HepG2 (cell line): ENCODE measurements around the gene NUDT8. TPM values are rescaled to one million over a fixed set of nuclear protein-coding genes. Genes with fewer than 3 reads are reported as not detected.

Experiments used
- BCL6 ChIP-seq: IDR thresholded peaks from 2 replicates; pipeline ENCODE4 v1.6.1; 2016; ENCODE audit warnings: missing genetic modification reagents, missing compliant biosample characterization
- GABPB1 ChIP-seq: IDR thresholded peaks from 2 replicates; pipeline ENCODE4 v1.6.1; 2016; ENCODE audit warnings: mild to moderate bottlenecking, missing genetic modification reagents, moderate library complexity, missing compliant biosample characterization
- ISX ChIP-seq: sonication (generic); formaldehyde crosslinking; conservative IDR thresholded peaks from 2 replicates; pipeline ENCODE4 v1.5.0; 2020; ENCODE audit warnings: missing genetic modification reagents
- KAT7 ChIP-seq: IDR thresholded peaks from 2 replicates; pipeline ENCODE4 v1.6.1; 2018; ENCODE audit warnings: borderline replicate concordance, missing compliant biosample characterization
- KDM5B ChIP-seq: sonication (generic); formaldehyde crosslinking; IDR thresholded peaks from 2 replicates; pipeline ENCODE4 v1.4.0; 2020; ENCODE audit warnings: missing genetic modification reagents, mild to moderate bottlenecking, borderline replicate concordance
- KMT2A ChIP-seq: sonication (generic); formaldehyde crosslinking; IDR thresholded peaks from 2 replicates; pipeline ENCODE4 v1.4.0; 2020; ENCODE audit warnings: missing genetic modification reagents
- ONECUT2 ChIP-seq: sonication (generic); formaldehyde crosslinking; IDR thresholded peaks from 2 replicates; pipeline ENCODE4 v1.4.0; 2020; ENCODE audit warnings: missing genetic modification reagents
- SOX13 ChIP-seq, 3 experiments: fragments of 450-650 bp in 1 of 3; sonication (generic) in 1 of 3; formaldehyde crosslinking in 1 of 3; IDR thresholded peaks in 2 of 3; conservative IDR thresholded peaks in 1 of 3; 2 replicates each; pipeline versions ENCODE4 v1.5.0 to v1.6.1; 2016 to 2020; ENCODE audit warnings: antibody characterized with exemption in 1 of 3, mild to moderate bottlenecking in 1 of 3, missing compliant biosample characterization in 1 of 3, missing genetic modification reagents in 1 of 3, moderate library complexity in 1 of 3
- YEATS2 ChIP-seq: sonication (generic); formaldehyde crosslinking; IDR thresholded peaks from 2 replicates; pipeline ENCODE4 v1.4.0; 2020; ENCODE audit warnings: missing genetic modification reagents, borderline replicate concordance
- ZC3H13 ChIP-seq: sonication (generic); formaldehyde crosslinking; IDR thresholded peaks from 2 replicates; pipeline ENCODE4 v1.8.1; 2023; ENCODE audit warnings: mild to moderate bottlenecking, missing genetic modification reagents, moderate library complexity
- ZNF205 ChIP-seq: IDR thresholded peaks from 2 replicates; pipeline ENCODE4 v1.6.1; 2018; ENCODE audit warnings: missing biosample characterization, missing genetic modification reagents
- ZNF24 ChIP-seq: fragments of 450-650 bp; IDR thresholded peaks from 2 replicates; pipeline ENCODE4 v1.6.1; 2017; ENCODE audit warnings: antibody characterized with exemption, mild to moderate bottlenecking
- ZNF350 ChIP-seq: sonication (generic); formaldehyde crosslinking; IDR thresholded peaks from 2 replicates; pipeline ENCODE4 v1.4.0; 2020; ENCODE audit warnings: mild to moderate bottlenecking, low read depth, missing genetic modification reagents, borderline replicate concordance
- ZNF605 ChIP-seq: sonication (generic); formaldehyde crosslinking; IDR thresholded peaks from 2 replicates; pipeline ENCODE4 v1.8.0; 2022; ENCODE audit warnings: mild to moderate bottlenecking, missing genetic modification reagents
- ZNF629 ChIP-seq: sonication (generic); formaldehyde crosslinking; conservative IDR thresholded peaks from 2 replicates; pipeline ENCODE4 v1.5.0; 2020; ENCODE audit warnings: missing genetic modification reagents
- ZNF660 ChIP-seq: sonication (generic); formaldehyde crosslinking; IDR thresholded peaks from 2 replicates; pipeline ENCODE4 v1.5.1; 2020; ENCODE audit warnings: mild to moderate bottlenecking, low read depth, missing genetic modification reagents, borderline replicate concordance
- ZNF672 ChIP-seq: sonication (generic); formaldehyde crosslinking; IDR thresholded peaks from 2 replicates; pipeline ENCODE4 v1.8.1; 2022; ENCODE audit warnings: missing genetic modification reagents
- ZNF777 ChIP-seq: sonication (generic); formaldehyde crosslinking; IDR thresholded peaks from 2 replicates; pipeline ENCODE4 v1.4.0; 2020; ENCODE audit warnings: missing genetic modification reagents
- polyA plus RNA-seq, 8 experiments: library from polyadenylated mRNA; depleted of rRNA in 3 of 8; stranded (reverse) in 7 of 8; unstranded in 1 of 8; fragments of >200 nt; fragmentation: Illumina TruSeq in 4 of 8; extraction: Trizol in 4 of 8; gene quantifications; 2 replicates each; pipeline versions ENCODE4 v1.2.1 to v1.2.3, GENCODE V29; 2011 to 2016; ENCODE audit warnings: low read depth in 4 of 8, missing spikeins in 1 of 8, mixed read lengths in 1 of 8; ENCODE audit not compliant: insufficient read depth in 1 of 8
- total RNA-seq, 5 experiments: library from RNA; depleted of rRNA; stranded (reverse); fragments of >200 nt; fragmentation: Illumina TruSeq; extraction: Trizol; gene quantifications; 2 replicates each; pipeline ENCODE4 v1.2.3, GENCODE V29; 2016; ENCODE audit warnings: low read depth in 1 of 5
- TF ChIP-seq, protein P1 (sequence below), 2 experiments: sonication (generic) in 1 of 2; formaldehyde crosslinking in 1 of 2; IDR thresholded peaks; 2 replicates each; pipeline versions ENCODE4 v1.4.0 to v1.6.1; 2016 to 2020; ENCODE audit warnings: borderline replicate concordance in 1 of 2, low read depth in 1 of 2, mild to moderate bottlenecking in 1 of 2, missing genetic modification reagents in 1 of 2
- TF ChIP-seq, protein P2 (sequence below): sonication (generic); formaldehyde crosslinking; IDR thresholded peaks from 2 replicates; pipeline ENCODE4 v1.8.0; 2022; ENCODE audit warnings: missing genetic modification reagents, mild to moderate bottlenecking, moderate library complexity, borderline replicate concordance

NUDT8 gene
- total and polyA plus RNA-seq, 2 of the 13 experiments (the other 11 are each of a cell fraction or from before 2014, with no cell fraction given): 6.7 to 25.8 TPM

DNA sequence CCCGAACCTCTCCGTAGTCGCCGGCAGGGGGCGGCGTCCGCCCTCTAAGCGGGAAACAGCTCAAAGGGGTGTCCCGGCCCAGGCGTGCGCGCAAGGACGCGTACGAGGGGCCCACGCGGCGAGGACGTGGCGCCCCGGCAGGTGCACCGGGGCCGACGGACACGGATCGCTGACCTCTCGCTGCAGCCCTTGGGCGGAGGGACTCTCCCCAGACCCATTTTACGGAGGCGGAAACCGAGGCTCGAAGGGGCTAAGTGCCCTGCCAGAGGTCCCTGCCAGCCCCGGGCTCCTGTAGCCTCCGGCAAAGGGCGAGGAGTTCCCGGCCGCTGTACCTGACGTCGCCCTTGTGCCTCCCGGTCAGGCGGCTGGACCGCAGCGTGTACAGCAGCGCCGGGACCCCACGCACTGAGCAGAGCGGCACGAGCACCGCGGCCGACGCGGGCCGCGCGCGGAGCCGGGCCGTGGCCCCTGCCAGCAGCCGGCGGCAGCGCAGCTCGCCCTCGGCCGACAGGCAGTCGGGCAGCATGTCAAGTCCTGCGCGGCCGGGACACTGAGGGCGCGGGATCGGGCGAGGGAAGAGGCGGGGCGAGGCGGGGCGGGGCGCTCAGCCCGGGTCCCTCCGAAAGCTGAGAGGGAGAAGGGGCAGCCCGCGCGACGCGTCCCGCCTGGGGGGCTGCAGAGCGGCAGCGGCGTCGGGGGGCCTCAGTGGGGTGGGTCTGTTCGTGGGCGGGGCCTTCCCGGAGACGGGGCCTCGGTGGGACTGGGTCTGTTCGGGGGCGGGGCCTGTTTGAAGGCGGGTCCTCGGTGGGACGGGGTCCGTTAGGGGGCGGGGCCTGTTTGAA, at the start of gene NUDT8 (continued):
- TF ChIP-seq, protein P1, sequence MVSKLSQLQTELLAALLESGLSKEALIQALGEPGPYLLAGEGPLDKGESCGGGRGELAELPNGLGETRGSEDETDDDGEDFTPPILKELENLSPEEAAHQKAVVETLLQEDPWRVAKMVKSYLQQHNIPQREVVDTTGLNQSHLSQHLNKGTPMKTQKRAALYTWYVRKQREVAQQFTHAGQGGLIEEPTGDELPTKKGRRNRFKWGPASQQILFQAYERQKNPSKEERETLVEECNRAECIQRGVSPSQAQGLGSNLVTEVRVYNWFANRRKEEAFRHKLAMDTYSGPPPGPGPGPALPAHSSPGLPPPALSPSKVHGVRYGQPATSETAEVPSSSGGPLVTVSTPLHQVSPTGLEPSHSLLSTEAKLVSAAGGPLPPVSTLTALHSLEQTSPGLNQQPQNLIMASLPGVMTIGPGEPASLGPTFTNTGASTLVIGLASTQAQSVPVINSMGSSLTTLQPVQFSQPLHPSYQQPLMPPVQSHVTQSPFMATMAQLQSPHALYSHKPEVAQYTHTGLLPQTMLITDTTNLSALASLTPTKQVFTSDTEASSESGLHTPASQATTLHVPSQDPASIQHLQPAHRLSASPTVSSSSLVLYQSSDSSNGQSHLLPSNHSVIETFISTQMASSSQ (IDR thresholded peaks at IDR 0.05; ENCODE audit: low read depth): no peak
- TF ChIP-seq, protein P1 (CRISPR knock-in tag; IDR thresholded peaks at IDR 0.05; ENCODE audit: borderline replicate concordance): peak; percentile 30; the same call in 1 of the 2 replicates
- TF ChIP-seq SOX13 (IDR thresholded peaks at IDR 0.05) (no peak), SOX13 (CRISPR knock-in tag; conservative IDR thresholded peaks at IDR 0.05 in 1 of 2, IDR thresholded peaks at IDR 0.05 in 1 of 2) (0 out of 4 replicates have a peak, but pooled peaks of 1 of the 2 experiments have one; percentile 39), ZNF672 (CRISPR knock-in tag) (no peak), ZNF629 (CRISPR knock-in tag) (peak; percentile 98), KDM5B (peak; percentile 88), ISX (0 out of 2 replicates have a peak, but pooled peaks have one; percentile 70), ONECUT2 (no peak), ZNF777 (peak; percentile 89), BCL6 (CRISPR knock-in tag) (0 out of 2 replicates have a peak, but pooled peaks have one; percentile 37), GABPB1 (CRISPR knock-in tag) (peak; percentile 66; the same call in 1 of the 2 replicates), KAT7 (no peak; the same call in 1 of the 2 replicates), ZNF605 (CRISPR knock-in tag) (peak; percentile 50; the same call in 1 of the 2 replicates), ZNF350 (CRISPR knock-in tag) (peak; percentile 78; the same call in 1 of the 2 replicates), ZC3H13 (CRISPR knock-in tag) (no peak), ZNF205 (CRISPR knock-in tag) (peak; percentile 64; the same call in 1 of the 2 replicates), YEATS2 (CRISPR knock-in tag) (no peak), ZNF660 (no peak), KMT2A (CRISPR knock-in tag) (no peak), ZNF24 (no peak)
- TF ChIP-seq, protein P2, sequence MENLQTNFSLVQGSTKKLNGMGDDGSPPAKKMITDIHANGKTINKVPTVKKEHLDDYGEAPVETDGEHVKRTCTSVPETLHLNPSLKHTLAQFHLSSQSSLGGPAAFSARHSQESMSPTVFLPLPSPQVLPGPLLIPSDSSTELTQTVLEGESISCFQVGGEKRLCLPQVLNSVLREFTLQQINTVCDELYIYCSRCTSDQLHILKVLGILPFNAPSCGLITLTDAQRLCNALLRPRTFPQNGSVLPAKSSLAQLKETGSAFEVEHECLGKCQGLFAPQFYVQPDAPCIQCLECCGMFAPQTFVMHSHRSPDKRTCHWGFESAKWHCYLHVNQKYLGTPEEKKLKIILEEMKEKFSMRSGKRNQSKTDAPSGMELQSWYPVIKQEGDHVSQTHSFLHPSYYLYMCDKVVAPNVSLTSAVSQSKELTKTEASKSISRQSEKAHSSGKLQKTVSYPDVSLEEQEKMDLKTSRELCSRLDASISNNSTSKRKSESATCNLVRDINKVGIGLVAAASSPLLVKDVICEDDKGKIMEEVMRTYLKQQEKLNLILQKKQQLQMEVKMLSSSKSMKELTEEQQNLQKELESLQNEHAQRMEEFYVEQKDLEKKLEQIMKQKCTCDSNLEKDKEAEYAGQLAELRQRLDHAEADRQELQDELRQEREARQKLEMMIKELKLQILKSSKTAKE: no peak
